Ramos (cell line): ENCODE results near the gene RDH13.

ENCODE experiments used
- in situ Hi-C: fragments of 300-500 bp; cut with MboI; formaldehyde crosslinking; loops from one replicate; pipeline ENCODE4 v1.14.3; 2022; ENCODE audit warnings: low sequenced_read_pairs; ENCODE audit not compliant: unreplicated experiment

The RDH13 gene

GRCh38 chr19:55092423-55093318 is 29.7 kb upstream of the RDH13 start:
- in situ Hi-C loops = no loop called here

DNA sequence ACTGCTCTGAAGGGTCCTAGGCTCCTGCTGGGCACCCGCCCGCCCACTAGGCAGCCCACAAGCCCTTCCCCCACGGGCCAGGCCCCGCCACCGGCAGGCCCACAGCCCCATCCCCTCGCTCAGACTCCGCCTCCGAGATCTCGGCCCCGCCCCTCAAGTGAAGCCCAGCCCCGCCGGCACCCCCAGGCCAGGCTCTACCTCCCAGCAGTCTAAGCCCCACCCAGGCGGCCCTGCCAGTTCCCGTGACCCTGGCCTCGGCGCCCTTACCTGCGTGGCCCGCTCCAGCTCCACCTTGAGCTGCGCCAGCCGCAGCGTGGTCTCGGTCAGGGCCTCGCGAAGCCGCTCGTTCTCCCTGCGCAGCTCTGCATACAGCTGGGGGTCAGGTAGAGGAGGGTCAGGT is 29.0 kb upstream of the RDH13 start:
- in situ Hi-C loops = no loop called here

DNA sequence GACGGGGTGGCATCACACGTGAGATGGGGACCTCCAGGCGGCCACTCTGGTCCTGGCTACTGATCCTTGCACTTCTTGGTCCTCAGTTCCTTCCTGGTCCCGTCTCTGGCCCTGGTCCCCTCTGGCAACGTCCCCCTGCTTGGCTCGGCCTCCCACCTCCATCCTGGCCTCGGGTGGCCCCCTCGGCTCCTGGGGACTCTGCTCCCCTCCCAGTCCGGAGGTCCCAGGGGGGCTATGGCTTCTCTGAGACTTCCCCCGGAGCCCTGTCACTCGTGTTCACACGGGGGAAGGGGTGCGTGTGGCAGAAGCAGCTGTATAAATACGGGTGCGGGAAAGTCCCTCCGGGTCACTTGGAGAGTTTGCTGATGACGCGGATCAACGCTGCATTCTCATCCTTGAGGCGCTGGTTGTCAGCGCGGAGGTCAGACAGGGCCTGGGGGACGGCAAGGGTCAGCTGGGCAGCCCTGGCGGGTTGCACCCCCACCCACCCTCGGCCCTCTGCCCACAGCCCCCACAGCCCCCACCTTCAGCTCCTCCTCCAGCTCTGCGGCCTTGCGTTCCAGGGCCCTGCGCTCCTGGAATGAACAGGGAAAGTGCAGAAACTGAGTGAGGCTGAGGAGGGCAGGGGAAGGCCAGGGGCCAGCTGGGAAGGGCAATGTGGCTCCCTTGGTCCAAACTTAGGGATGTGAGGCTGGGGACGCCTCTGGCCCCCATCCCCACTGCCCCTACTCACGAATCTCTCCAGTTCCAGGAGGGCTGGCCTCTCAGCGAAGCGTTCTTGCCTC is 28.4 kb upstream of the RDH13 start:
- in situ Hi-C loops = no loop called here

DNA sequence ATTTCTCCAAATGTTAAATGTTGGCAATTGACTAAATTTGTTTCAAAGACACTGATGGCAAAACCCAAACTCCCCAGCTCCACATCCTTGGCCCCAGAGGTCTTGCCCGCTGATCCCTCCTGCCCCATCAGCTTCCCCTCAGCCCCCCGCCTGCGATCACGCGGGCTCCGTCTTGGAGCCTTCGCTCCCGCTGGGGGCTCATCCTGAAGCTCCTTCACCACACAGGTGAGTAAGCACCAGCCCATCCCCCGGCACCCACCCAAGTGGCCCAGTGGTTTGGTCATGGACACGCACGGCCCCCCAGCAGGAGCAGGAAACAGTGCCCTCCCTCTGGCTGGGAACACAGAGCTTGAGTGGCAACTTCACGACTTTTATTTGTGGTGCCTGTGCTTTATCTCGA is 27.6 kb upstream of the RDH13 start:
- in situ Hi-C loops = no loop called here

DNA sequence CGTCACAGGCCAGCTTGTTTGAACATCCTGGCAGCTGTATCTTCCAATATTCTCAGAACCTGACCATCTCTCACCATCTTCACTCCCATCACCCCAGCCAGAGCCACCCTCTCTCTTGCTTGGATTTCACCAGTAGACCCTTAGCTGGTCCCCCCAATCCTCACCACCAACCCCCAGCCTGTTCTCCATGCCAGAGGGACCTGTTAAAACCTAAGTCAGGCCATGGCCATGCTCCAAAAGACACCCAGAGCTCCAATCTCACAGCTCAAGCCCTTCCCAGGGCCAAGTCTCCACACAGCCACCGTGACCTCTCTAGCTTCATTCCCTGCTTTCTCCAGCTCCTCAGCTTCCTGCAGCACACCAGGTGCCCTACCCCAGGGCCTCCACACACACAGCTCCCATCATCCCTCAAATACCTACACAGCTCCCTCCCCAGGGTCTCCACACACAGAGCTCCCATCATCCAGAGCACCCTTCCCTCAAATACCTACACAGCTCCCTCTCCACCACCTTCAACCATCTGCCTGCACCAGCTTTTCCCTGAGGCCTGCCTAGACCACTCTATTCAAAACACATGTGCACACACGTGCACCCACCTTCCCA is 26.5 kb upstream of the RDH13 start:
- in situ Hi-C loops = no loop called here

DNA sequence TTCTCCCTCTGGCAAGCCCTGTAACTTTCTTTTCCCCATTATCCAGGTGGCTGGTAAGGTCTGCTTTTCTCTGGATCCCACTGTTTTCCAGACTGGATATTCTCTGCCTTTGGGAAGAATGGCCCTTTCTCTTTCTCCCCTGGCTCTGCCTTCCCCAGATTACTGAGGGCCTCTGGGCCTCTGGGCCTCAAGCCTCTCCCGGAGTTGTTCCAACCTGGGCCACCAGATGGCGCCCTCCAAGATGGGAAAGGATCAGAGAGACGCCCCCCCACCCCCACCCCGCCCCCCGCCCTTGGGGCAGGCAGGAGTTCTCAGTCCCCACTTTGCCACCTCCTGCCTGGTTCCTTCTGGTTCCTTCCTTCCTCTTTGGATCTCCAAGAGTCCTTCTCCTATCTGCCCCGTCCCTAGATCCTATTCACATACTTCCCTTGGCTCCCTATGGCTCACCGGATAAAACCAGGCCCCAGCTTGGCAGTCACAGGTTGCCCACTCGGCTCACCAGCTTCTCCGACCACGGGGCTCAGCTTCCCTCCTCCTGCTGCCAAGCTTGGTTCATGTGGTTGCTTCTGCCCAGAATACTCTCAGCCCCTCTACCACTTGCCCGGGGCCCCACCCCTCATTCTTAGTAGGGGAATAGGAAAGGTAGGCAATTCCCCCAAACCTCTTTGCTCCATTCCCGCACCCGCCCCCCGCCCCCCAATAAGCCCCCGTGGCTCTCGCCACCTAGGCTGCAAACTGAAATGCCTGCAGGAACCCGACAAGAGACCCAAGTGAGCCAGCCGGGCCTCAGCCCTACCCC is 25.8 kb upstream of the RDH13 start:
- in situ Hi-C loops = no loop called here

GRCh38 chr19:55088021-55088451 is 25.1 kb upstream of the RDH13 start:
- in situ Hi-C loops = no loop called here

DNA sequence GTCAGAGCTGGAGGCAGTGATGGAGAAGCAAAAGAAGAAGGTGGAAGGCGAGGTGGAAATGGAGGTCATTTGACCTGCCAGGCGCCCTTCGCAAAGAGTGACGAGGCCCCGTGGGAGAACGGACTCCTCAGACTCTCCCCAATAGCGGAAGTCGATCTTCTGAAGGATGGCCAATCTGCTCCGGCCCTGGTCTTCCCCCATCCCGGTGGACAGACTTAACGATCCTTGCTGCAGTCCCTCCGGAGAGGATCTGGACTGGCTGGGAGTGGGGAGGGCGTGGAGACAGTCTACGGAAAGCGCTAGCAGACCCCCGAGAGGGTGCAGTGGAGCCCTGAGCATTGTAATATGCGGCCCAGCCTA is 24.6 kb upstream of the RDH13 start:
- in situ Hi-C loops = no loop called here

- in situ Hi-C loops = no loop called here
Measured at GRCh38 chr19:55086730-55087541, 24.0 kb upstream of the RDH13 start.

DNA sequence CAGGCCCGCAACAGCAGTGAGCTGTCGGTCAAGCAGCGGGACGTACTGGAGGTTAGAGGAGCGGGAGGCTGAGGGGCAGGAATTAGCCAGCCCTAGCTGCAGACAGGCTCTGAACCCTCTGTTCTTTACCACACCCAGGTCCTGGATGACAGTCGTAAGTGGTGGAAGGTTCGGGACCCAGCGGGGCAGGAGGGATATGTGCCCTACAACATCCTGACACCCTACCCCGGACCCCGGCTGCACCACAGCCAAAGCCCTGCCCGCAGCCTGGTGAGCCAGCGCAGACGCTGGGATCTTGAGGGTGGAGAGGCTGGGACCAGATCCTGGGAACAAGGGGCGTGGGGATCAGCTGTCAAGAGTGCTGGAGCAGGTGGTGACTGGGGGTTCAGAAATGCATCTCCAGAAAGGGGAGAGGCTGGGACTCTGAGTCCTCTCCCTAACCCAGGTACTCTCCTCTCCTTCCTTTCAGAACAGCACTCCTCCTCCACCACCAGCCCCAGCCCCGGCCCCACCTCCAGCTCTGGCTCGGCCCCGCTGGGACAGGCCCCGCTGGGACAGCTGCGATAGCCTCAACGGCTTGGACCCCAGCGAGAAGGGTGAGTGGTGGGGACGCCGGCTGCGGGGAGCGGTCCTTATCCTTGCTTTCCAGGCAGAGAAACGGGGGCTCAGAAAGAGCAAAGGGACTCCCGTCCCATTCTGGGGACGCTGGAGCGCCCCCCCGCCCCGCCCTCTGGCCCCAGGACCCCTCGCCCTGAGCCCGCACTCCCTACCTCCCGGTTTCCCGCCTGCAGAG is 23.2 kb upstream of the RDH13 start:
- in situ Hi-C loops = no loop called here

- in situ Hi-C loops = no loop called here
Measured at GRCh38 chr19:55084416-55084815, 21.5 kb upstream of the RDH13 start.

DNA sequence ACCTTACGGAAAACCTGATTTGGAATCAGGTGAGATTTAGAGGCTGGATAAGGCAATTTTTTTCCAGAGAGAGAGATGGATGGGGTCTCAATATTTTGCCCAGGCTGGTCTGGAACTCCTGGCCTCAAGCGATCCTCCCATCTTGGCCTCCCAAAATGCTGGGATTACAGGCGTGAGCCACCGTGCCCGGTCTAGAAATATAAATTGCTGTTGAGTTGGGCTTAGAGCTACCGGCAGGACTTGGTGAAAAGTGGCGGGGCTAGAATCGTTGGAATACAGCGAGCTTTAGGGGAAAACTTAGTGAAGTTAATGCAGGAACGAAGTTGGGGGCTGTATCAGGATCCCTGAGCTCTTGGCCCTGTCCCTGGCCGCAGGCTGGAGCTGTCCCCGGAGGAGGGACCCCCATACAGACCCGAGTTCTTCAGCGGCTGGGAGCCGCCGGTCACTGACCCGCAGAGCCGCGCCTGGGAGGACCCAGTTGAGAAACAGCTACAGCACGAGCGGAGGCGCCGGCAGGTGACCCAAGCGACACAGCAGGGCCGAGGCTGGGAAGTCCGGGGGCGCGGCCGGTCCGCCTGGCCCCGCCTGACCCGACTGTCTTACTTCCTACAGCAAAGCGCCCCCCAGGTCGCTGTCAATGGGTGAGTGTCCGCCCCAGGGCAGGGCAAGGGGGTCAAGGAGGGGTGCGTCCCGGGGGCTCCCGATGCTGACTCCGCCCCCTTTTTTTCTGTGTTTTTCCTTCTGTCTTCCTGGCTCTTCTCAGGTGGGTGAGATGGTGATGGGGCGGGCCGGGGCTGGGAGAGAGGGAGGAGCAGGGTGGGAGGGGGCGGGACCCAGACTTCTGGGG is 20.3 kb upstream of the RDH13 start:
- in situ Hi-C loops = no loop called here

- in situ Hi-C loops = no loop called here
Measured at GRCh38 chr19:55082020-55082851, 19.3 kb upstream of the RDH13 start.

DNA sequence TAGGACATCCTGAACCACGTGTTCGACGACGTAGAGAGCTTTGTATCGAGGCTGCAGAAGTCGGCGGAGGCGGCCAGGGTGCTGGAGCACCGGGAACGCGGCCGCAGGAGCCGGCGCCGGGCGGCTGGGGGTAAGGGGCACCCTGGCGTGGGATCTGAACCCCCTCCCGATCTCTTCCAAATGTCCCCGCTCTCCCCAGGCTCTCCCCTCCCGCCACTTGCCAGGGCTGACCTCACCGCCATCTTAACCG is 18.7 kb upstream of the RDH13 start:
- in situ Hi-C loops = no loop called here

GRCh38 chr19:55080968-55081769 is 18.2 kb upstream of the RDH13 start:
- in situ Hi-C loops = no loop called here

- in situ Hi-C loops = no loop called here
Measured at GRCh38 chr19:55080121-55080967, 17.4 kb upstream of the RDH13 start.
